ENCODE data around the gene PRSS27.

PRSS27 gene

DNA sequence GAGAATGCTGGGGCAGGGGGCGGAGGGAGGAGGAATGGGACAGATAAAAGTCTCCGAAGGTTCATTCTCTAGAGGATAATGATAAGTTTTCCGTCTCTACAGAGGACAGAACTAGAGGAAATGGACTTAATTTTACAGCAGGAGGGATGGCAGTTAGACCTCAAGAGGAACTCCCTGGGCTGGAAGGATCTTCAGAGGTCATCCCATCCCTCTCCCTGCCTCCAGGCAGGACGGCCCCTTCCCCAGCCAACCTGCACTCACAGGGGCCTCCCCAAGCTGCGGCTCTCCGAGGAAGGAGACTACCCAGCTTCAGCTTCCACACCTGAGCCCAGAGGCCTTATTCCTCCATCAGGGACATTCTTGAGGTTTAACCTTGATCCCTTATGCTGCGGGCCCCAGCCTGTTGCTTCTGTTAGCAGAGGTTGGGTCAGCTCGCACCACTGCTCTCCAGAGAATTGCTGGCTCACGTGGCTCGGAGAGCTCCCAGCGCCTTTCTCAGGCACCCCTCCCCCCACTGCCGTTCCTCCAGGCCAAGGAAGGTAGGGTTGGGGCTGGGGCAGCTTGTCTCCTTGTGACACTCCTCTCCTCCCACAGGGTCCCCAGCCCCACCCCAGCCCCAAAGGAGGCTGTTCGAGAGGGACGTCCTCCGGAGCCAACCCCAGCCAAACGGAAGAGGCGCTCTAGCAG, 48.5 kb upstream of the PRSS27 start:
- Histone ChIP-seq H3K79me2 (ENCODE audit: control insufficient read depth, low read length) (peaks cover 60% of the 10 kb centered on the region), H3K9me3 (ENCODE audit: control insufficient read depth, insufficient read depth, low read length) (no peaks in the 10 kb centered on the region), H4K20me1 (ENCODE audit: control insufficient read depth, insufficient read depth, low read depth, low read length) (0 out of 2 replicates have a peak, but pooled peaks cover 5% of the 10 kb centered on the region), H3K27me3 (ENCODE audit: control insufficient read depth, low read length) (no peaks in the 10 kb centered on the region), H3K4me1 (ENCODE audit: control insufficient read depth, low read length) (no peaks in the 10 kb centered on the region), H3K9me2 (replicated peaks; ENCODE audit: control insufficient read depth, low read length) (no peaks in the 10 kb centered on the region), H3F3A (ENCODE audit: control insufficient read depth, insufficient read depth) (peaks cover 29% of the 10 kb centered on the region), H3K27ac (ENCODE audit: low read depth, low read length) (no peak overlapping the region), H3K4me3 (ENCODE audit: low read length) (no peak overlapping the region), H3K4me2 (ENCODE audit: low read length) (no peak overlapping the region), H3K36me3 (ENCODE audit: control insufficient read depth, low read length) (peaks cover 100% of the 10 kb centered on the region)
- TF ChIP-seq, protein P1, sequence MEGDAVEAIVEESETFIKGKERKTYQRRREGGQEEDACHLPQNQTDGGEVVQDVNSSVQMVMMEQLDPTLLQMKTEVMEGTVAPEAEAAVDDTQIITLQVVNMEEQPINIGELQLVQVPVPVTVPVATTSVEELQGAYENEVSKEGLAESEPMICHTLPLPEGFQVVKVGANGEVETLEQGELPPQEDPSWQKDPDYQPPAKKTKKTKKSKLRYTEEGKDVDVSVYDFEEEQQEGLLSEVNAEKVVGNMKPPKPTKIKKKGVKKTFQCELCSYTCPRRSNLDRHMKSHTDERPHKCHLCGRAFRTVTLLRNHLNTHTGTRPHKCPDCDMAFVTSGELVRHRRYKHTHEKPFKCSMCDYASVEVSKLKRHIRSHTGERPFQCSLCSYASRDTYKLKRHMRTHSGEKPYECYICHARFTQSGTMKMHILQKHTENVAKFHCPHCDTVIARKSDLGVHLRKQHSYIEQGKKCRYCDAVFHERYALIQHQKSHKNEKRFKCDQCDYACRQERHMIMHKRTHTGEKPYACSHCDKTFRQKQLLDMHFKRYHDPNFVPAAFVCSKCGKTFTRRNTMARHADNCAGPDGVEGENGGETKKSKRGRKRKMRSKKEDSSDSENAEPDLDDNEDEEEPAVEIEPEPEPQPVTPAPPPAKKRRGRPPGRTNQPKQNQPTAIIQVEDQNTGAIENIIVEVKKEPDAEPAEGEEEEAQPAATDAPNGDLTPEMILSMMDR (IDR thresholded peaks at IDR 0.05; ENCODE audit: low read depth, low read length, poor library complexity, severe bottlenecking): no peak
- no peak for TF ChIP-seq EZH2phosphoT487 (IDR thresholded peaks at IDR 0.05; ENCODE audit: borderline replicate concordance, low read length)

DNA sequence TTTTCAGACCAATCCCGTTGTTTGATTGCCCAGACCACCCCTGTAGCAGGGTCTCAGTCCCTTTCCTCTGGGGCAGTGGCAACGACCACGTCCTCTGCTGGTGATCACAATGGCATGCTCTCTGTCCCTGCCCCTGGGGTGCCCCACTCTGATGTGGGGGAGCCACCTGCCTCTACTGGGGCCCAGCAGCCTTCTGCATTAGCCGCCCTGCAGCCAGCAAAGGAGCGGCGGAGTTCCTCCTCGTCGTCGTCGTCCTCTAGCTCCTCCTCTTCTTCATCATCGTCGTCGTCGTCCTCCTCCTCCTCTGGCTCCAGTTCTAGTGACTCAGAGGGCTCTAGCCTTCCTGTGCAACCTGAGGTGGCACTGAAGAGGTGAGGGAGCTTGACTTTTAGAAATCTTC, 47.9 kb upstream of the PRSS27 start:
- no peaks in the 10 kb centered on the region for H3K9me3 ChIP-seq (ENCODE audit: control insufficient read depth, insufficient read depth, low read length)
- no peaks in the 10 kb centered on the region for H3K4me1 ChIP-seq (ENCODE audit: control insufficient read depth, low read length)
- peaks cover 100% of the 10 kb centered on the region for H3K36me3 ChIP-seq (ENCODE audit: control insufficient read depth, low read length)
- H3K79me2 ChIP-seq (ENCODE audit: control insufficient read depth, low read length): peaks cover 64% of the 10 kb centered on the region
- H3K27me3 ChIP-seq (ENCODE audit: control insufficient read depth, low read length): no peaks in the 10 kb centered on the region
- H3K27ac ChIP-seq (ENCODE audit: low read depth, low read length): no peak overlapping the region
- no peak overlapping the region for H3K4me2 ChIP-seq (ENCODE audit: low read length)
- no peak overlapping the region for H3K4me3 ChIP-seq (ENCODE audit: low read length)
- peaks cover 28% of the 10 kb centered on the region for H3F3A ChIP-seq (ENCODE audit: control insufficient read depth, insufficient read depth)
- TF ChIP-seq, protein P1 (IDR thresholded peaks at IDR 0.05; ENCODE audit: low read depth, low read length, poor library complexity, severe bottlenecking): no peak
- TF ChIP-seq EZH2phosphoT487 (IDR thresholded peaks at IDR 0.05; ENCODE audit: borderline replicate concordance, low read length): no peak
- H4K20me1 ChIP-seq (ENCODE audit: control insufficient read depth, insufficient read depth, low read depth, low read length): peaks cover 6% of the 10 kb centered on the region; the same call in 1 of the 2 replicates
- H3K9me2 ChIP-seq (replicated peaks; ENCODE audit: control insufficient read depth, low read length): no peaks in the 10 kb centered on the region

DNA sequence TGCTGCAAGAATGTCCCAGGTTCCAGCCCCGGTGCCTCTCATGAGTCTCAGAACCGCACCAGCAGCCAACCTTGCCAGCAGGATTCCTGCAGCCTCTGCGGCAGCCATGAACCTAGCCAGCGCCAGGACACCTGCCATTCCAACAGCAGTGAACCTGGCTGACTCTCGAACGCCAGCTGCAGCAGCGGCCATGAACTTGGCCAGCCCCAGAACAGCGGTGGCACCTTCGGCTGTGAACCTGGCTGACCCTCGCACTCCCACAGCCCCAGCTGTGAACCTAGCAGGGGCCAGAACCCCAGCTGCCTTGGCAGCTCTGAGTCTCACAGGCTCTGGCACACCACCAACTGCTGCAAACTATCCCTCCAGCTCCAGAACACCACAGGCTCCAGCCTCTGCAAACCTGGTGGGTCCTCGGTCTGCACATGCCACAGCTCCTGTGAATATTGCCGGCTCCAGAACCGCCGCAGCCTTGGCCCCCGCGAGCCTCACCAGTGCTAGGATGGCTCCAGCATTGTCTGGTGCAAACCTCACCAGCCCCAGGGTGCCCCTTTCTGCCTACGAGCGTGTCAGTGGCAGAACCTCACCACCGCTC, 47.2 kb upstream of the PRSS27 start:
- H3K36me3 ChIP-seq (ENCODE audit: control insufficient read depth, low read length): peaks cover 100% of the 10 kb centered on the region
- H3K79me2 ChIP-seq (ENCODE audit: control insufficient read depth, low read length): peaks cover 68% of the 10 kb centered on the region
- H4K20me1 ChIP-seq (ENCODE audit: control insufficient read depth, insufficient read depth, low read depth, low read length): peaks cover 11% of the 10 kb centered on the region; the same call in 1 of the 2 replicates
- TF ChIP-seq, protein P1 (IDR thresholded peaks at IDR 0.05; ENCODE audit: low read depth, low read length, poor library complexity, severe bottlenecking): no peak
- no peak for TF ChIP-seq EZH2phosphoT487 (IDR thresholded peaks at IDR 0.05; ENCODE audit: borderline replicate concordance, low read length)
- H3K9me2 ChIP-seq (replicated peaks; ENCODE audit: control insufficient read depth, low read length): no peaks in the 10 kb centered on the region
- no peak overlapping the region for H3K4me2 ChIP-seq (ENCODE audit: low read length)
- no peaks in the 10 kb centered on the region for H3K27me3 ChIP-seq (ENCODE audit: control insufficient read depth, low read length)
- H3K4me1 ChIP-seq (ENCODE audit: control insufficient read depth, low read length): no peaks in the 10 kb centered on the region
- H3F3A ChIP-seq (ENCODE audit: control insufficient read depth, insufficient read depth): peaks cover 24% of the 10 kb centered on the region
- H3K27ac ChIP-seq (ENCODE audit: low read depth, low read length): no peak overlapping the region
- H3K9me3 ChIP-seq (ENCODE audit: control insufficient read depth, insufficient read depth, low read length): no peaks in the 10 kb centered on the region
- no peak overlapping the region for H3K4me3 ChIP-seq (ENCODE audit: low read length)

Measured in DOHH2 (cell line).